Placental epithelial cell (primary cell): ENCODE measurements around the gene SLC4A7. TPM values are rescaled to one million over a fixed set of nuclear protein-coding genes. Genes with fewer than 3 reads are reported as not detected.

Experiments used
- small RNA-seq: library from RNA; depleted of rRNA; stranded (forward); fragments of <200 nt; gene quantifications from one replicate; pipeline ENCODE3, GENCODE V24; 2012
- total RNA-seq: library from RNA; depleted of rRNA; stranded (reverse); fragments of >200 nt; gene quantifications from 2 replicates; pipeline ENCODE4 v1.2.3, GENCODE V29; 2012

The SLC4A7 gene
- total RNA-seq: 18.1 and 18.8 TPM in 2 replicates

DNA sequence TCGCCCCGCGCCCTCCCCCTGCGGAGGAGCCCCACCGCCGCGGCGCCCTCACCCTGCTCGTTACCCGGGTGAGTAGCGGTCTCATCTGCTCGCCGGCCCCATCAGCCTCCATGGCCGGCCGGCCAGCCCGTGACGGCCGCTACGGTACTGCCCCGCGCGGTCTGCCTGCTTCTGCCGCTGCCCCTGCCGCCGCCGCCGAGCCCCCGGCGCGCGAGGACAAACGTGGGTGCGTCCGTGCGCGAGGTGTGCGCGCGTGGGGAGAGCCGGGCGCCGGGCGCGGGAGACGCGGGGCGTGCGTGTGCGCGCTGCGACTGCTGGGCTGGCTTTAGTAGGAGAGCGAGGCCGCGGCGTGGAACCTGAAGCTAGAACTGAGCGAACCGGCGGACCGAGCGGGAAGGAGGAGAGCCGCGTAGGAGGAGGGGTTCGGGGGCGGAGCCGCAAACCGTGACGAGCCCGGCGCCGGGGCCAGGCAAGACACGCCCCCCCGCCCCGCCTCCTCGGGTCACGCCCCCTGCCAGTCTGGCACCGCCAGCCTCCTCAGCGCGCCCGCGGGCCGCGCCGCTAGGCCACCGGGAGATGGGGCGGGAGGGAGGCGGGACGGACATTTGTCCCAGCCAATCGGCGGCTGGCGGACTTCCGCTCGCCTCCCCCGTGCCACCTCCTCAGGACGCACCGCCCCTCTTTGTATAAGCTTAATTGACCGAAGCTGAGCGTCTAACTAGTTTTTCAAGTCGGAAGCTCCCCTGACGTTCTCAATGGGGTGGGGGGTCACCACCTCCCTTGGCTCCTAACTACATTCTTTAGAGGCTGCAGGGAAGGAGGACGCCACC is at the start of gene SLC4A7:
TSS of gene SLC4A7 (minus strand) at position 370 of the 830 bp plus-strand sequence. CDS start at position 112, 258 bp downstream.

GRCh38 chr3:27368831-27369607 is 115.2 kb downstream of the SLC4A7 start, which contains the start of gene NEK10:
Gene NEK10, minus strand, starts transcription at chr3:27369383. Its CDS starts 16,501 bp downstream, at chr3:27352882.

Small RNAs within 50 kb of the gene (small RNA-seq; reads per million reads assigned to genes)
- gene AC137675.1: not detected
- 0.09 reads per million for gene RNU1-96P

Other genes starting within 250 kb of the SLC4A7 start
- 0.98 and 2.0 TPM in 2 replicates for gene NEK10, start 115.0 kb downstream of the SLC4A7 start, total RNA-seq
- not detected in 2 replicates for gene EOMES, start 237.9 kb upstream of the SLC4A7 start, total RNA-seq